GM12891 (cell line): ENCODE results near the gene STARD5.

Experiments
- POLR2A ChIP-seq: IDR thresholded peaks from 2 replicates; pipeline ENCODE4 v1.6.1; 2011; ENCODE audit warnings: low read depth, low read length, control low read depth
- POLR2AphosphoS5 ChIP-seq: IDR thresholded peaks from 2 replicates; pipeline ENCODE4 v1.6.1; 2011; ENCODE audit warnings: low read depth, low read length, control low read depth
- POU2F2 ChIP-seq: IDR thresholded peaks from 2 replicates; pipeline ENCODE4 v1.6.1; 2011; ENCODE audit warnings: low read depth, mild to moderate bottlenecking, control low read depth, low read length, moderate library complexity
- SPI1 ChIP-seq: IDR thresholded peaks from 2 replicates; pipeline ENCODE4 v1.6.1; 2011; ENCODE audit warnings: low read depth, low read length, control low read depth
- TAF1 ChIP-seq: IDR thresholded peaks from 2 replicates; pipeline ENCODE4 v1.6.1; 2011; ENCODE audit warnings: low read depth, low read length, control low read depth

GRCh38 chr15:81337713-81338157 is 13.8 kb upstream of the STARD5 start:
- TF ChIP-seq POU2F2 = no peak
- no peak for TF ChIP-seq POLR2A
- no peak for TF ChIP-seq TAF1
- TF ChIP-seq POLR2AphosphoS5 = no peak
- no peak for TF ChIP-seq SPI1
